ENCODE results near the gene TMEM174. TPM values are rescaled to one million over a fixed set of nuclear protein-coding genes. Genes with fewer than 3 reads are reported as not detected.

Gene TMEM174
- not detected for total RNA-seq

- no peaks in the 10 kb centered on the region for H3K36me3 Mint-ChIP-seq (ENCODE audit: low read depth)
- H3K9me3 Mint-ChIP-seq, result no peaks in the 10 kb centered on the region
- no peak for DNase-seq
- ChIA-PET CTCF (interaction anchor here (0.8 kb wide), 1 partner anchor 73 kb away, joined by 3 read pairs; no protein-coding TSS in a partner anchor), POLR2A (no interaction called here)
- ATAC-seq, result no peak
- intact Hi-C loops (cut with micrococcal nuclease), result no loop called here
- peaks cover 75% of the 10 kb centered on the region for H3K27me3 Mint-ChIP-seq
- no peak within 1 kb of the TSS for H3K27ac Mint-ChIP-seq
- TF ChIP-seq CTCF (IDR thresholded peaks at IDR 0.05), result no peak
- no peaks in the 10 kb centered on the region for H3K4me1 Mint-ChIP-seq (ENCODE audit: low read depth)
- no peak within 1 kb of the TSS for H3K4me3 Mint-ChIP-seq
Observed at GRCh38 chr5:73172951-73173350, at the start of gene TMEM174. Gene TMEM174, plus strand, starts transcription at chr5:73173193. Its CDS starts 51 bp downstream, at chr5:73173244.

- CTCF ChIA-PET, result interaction anchor here (1.5 kb wide), 1 partner anchor 91 kb away, joined by 4 read pairs; no protein-coding TSS in a partner anchor
- no peaks in the 10 kb centered on the region for H3K36me3 Mint-ChIP-seq (ENCODE audit: low read depth)
- no peak overlapping the region for H3K27ac Mint-ChIP-seq
- peaks cover 57% of the 10 kb centered on the region for H3K27me3 Mint-ChIP-seq
- ATAC-seq (no peak), DNase-seq (no peak)
- H3K4me3 Mint-ChIP-seq, result no peak overlapping the region
- intact Hi-C loops (cut with micrococcal nuclease), result no loop called here
- peaks cover 21% of the 10 kb centered on the region for H3K4me1 Mint-ChIP-seq (ENCODE audit: low read depth)
- POLR2A ChIA-PET, result no interaction called here
- TF ChIP-seq CTCF (IDR thresholded peaks at IDR 0.05), result no peak
- no peaks in the 10 kb centered on the region for H3K9me3 Mint-ChIP-seq
Observed at GRCh38 chr5:73125289-73125688, 47.7 kb upstream of the TMEM174 start.

GRCh38 chr5:73126381-73126780 lies 46.6 kb upstream of the TMEM174 start:
- no peak overlapping the region for H3K4me3 Mint-ChIP-seq
- H3K9me3 Mint-ChIP-seq, result no peaks in the 10 kb centered on the region
- intact Hi-C loops (cut with micrococcal nuclease), result no loop called here
- no peak overlapping the region for H3K27ac Mint-ChIP-seq
- ChIA-PET POLR2A (no interaction called here), CTCF (interaction anchor here (0.8 kb wide), 1 partner anchor 43 kb away, joined by 3 read pairs; no protein-coding TSS in a partner anchor)
- no peaks in the 10 kb centered on the region for H3K36me3 Mint-ChIP-seq (ENCODE audit: low read depth)
- ATAC-seq (no peak), DNase-seq (no peak)
- H3K4me1 Mint-ChIP-seq (ENCODE audit: low read depth), result peaks cover 17% of the 10 kb centered on the region
- no peak for TF ChIP-seq CTCF (IDR thresholded peaks at IDR 0.05)
- peaks cover 58% of the 10 kb centered on the region for H3K27me3 Mint-ChIP-seq

GRCh38 chr5:73126957-73127356 lies 46.0 kb upstream of the TMEM174 start:
- Mint-ChIP-seq H3K9me3 (no peaks in the 10 kb centered on the region), H3K36me3 (ENCODE audit: low read depth) (no peaks in the 10 kb centered on the region), H3K27ac (no peak overlapping the region), H3K4me1 (ENCODE audit: low read depth) (peaks cover 17% of the 10 kb centered on the region), H3K27me3 (peaks cover 55% of the 10 kb centered on the region), H3K4me3 (no peak overlapping the region)
- no peak for TF ChIP-seq CTCF (IDR thresholded peaks at IDR 0.05)
- DNase-seq (no peak), ATAC-seq (no peak)
- CTCF ChIA-PET, result interaction anchor here (0.5 to 0.8 kb wide), 2 partner anchors 42 to 329 kb away, joined by 3 read pairs; no protein-coding TSS in a partner anchor
- POLR2A ChIA-PET, result no interaction called here
- intact Hi-C loops (cut with micrococcal nuclease), result no loop called here

- intact Hi-C loops (cut with micrococcal nuclease), result no loop called here
- no peaks in the 10 kb centered on the region for H3K9me3 Mint-ChIP-seq
- H3K27me3 Mint-ChIP-seq, result peaks cover 54% of the 10 kb centered on the region
- H3K27ac Mint-ChIP-seq, result no peak overlapping the region
- TF ChIP-seq CTCF (IDR thresholded peaks at IDR 0.05), result no peak
- no peaks in the 10 kb centered on the region for H3K36me3 Mint-ChIP-seq (ENCODE audit: low read depth)
- DNase-seq (no peak), ATAC-seq (no peak)
- POLR2A ChIA-PET, result no interaction called here
- CTCF ChIA-PET, result interaction anchor here (1.0 kb wide), 1 partner anchor 322 kb away, joined by 4 read pairs; no protein-coding TSS in a partner anchor
- H3K4me1 Mint-ChIP-seq (ENCODE audit: low read depth), result peaks cover 2% of the 10 kb centered on the region
- H3K4me3 Mint-ChIP-seq, result no peak overlapping the region
Observed at GRCh38 chr5:73129143-73129542, 43.9 kb upstream of the TMEM174 start.

Data from activated CD8-positive, alpha-beta T cell treated with anti-CD3 and anti-CD28 coated beads for 36 hours (primary cell).